Measurements from ENCODE around the gene NBPF4.
A peak's percentile ranks its signal among the peaks of the same experiment; 100 is the strongest.
"Not testable (repeated sequence)": the region's sequence is repeated elsewhere in the genome, so short reads cannot be mapped to it uniquely, and the experiment has no call there.

The NBPF4 gene
- 0 to 0.24 (median 0.07) reads per million in 17 experiments for total RNA-seq

- DNase-seq: not testable (repeated sequence)
Observed at GRCh38 chr1:108243976-108244375, at the start of gene NBPF4. Gene NBPF4 (minus strand): TSS chr1:108244076. CDS start chr1:108243761, 315 bp downstream.

- not testable (repeated sequence) for DNase-seq
Observed at GRCh38 chr1:108282528-108283257, 38.8 kb upstream of the NBPF4 start.

- DNase-seq: not testable (repeated sequence)
Observed at GRCh38 chr1:108272485-108273327, 28.8 kb upstream of the NBPF4 start.

- DNase-seq: not testable (repeated sequence)
Observed at GRCh38 chr1:108267097-108267496, 23.2 kb upstream of the NBPF4 start.

- DNase-seq: not testable (repeated sequence)
Observed at GRCh38 chr1:108261967-108262366, 18.1 kb upstream of the NBPF4 start.

GRCh38 chr1:108261519-108261918, 17.6 kb upstream of the NBPF4 start:
- not testable (repeated sequence) for DNase-seq

GRCh38 chr1:108260578-108261259, 16.8 kb upstream of the NBPF4 start:
- not testable (repeated sequence) for DNase-seq

GRCh38 chr1:108255426-108255825, 11.6 kb upstream of the NBPF4 start:
- DNase-seq: not testable (repeated sequence)

- not testable (repeated sequence) for DNase-seq
Observed at GRCh38 chr1:108239426-108239825, 4.5 kb downstream of the NBPF4 start.

- DNase-seq: not testable (repeated sequence)
Observed at GRCh38 chr1:108235308-108235707, 8.6 kb downstream of the NBPF4 start.

- DNase-seq: not testable (repeated sequence)
Observed at GRCh38 chr1:108232183-108232582, 11.7 kb downstream of the NBPF4 start.

- DNase-seq: not testable (repeated sequence)
Observed at GRCh38 chr1:108229976-108230375, 13.9 kb downstream of the NBPF4 start.

GRCh38 chr1:108227772-108228171, 16.1 kb downstream of the NBPF4 start:
- DNase-seq: not testable (repeated sequence)

- DNase-seq: not testable (repeated sequence)
Observed at GRCh38 chr1:108226855-108227254, 17.0 kb downstream of the NBPF4 start.

GRCh38 chr1:108223226-108223625, 20.6 kb downstream of the NBPF4 start:
- not testable (repeated sequence) for DNase-seq

- not testable (repeated sequence) for DNase-seq
Observed at GRCh38 chr1:108217515-108218174, 26.2 kb downstream of the NBPF4 start.

GRCh38 chr1:108217007-108217406, 26.9 kb downstream of the NBPF4 start:
- DNase-seq: not testable (repeated sequence)

- DNase-seq: not testable (repeated sequence)
Observed at GRCh38 chr1:108216028-108216890, 27.6 kb downstream of the NBPF4 start.

GRCh38 chr1:108214641-108215465, 29.0 kb downstream of the NBPF4 start:
- DNase-seq: peak in 3 of 4 experiments; percentile 15 to 69 (median 46)

GRCh38 chr1:108211014-108211413, 32.9 kb downstream of the NBPF4 start:
- DNase-seq: no peak
